Nephron progenitor cell (in vitro differentiated cells): Measurements from ENCODE around the gene CEP41.

Experiments
- DNase-seq: peaks from one replicate; pipeline ENCODE4 v3.0.0; 2021
- H3K27ac Mint-ChIP-seq: 2 replicates; pipeline ENCODE4 v1.8.0; 2021; ENCODE audit warnings: mild to moderate bottlenecking, moderate library complexity, mixed read lengths
- H3K27me3 Mint-ChIP-seq: 2 replicates; pipeline ENCODE4 v1.8.0; 2021; ENCODE audit warnings: mild to moderate bottlenecking, low read depth, mixed read lengths; ENCODE audit not compliant: poor library complexity
- H3K36me3 Mint-ChIP-seq: 2 replicates; pipeline ENCODE4 v1.8.0; 2021; ENCODE audit warnings: low read depth, mixed read lengths
- H3K4me1 Mint-ChIP-seq: 2 replicates; pipeline ENCODE4 v1.8.0; 2021; ENCODE audit warnings: mixed read lengths
- H3K4me3 Mint-ChIP-seq: 2 replicates; pipeline ENCODE4 v1.8.0; 2021; ENCODE audit warnings: mild to moderate bottlenecking, moderate library complexity, mixed read lengths
- H3K9me3 Mint-ChIP-seq: 2 replicates; pipeline ENCODE4 v1.8.0; 2021; ENCODE audit warnings: mild to moderate bottlenecking, moderate library complexity, mixed read lengths
- TF ChIP-seq, protein P1 (sequence below): fragments of 200-600 bp; sonication (generic); IDR thresholded peaks from 2 replicates; pipeline ENCODE4 v1.5.0; 2021; ENCODE audit warnings: antibody characterized with exemption

The CEP41 gene

GRCh38 chr7:130356876-130357611 is 83.8 kb downstream of the CEP41 start:
- H3K36me3 Mint-ChIP-seq: peaks cover 17% of the 10 kb centered on the region
- TF ChIP-seq, protein P1, sequence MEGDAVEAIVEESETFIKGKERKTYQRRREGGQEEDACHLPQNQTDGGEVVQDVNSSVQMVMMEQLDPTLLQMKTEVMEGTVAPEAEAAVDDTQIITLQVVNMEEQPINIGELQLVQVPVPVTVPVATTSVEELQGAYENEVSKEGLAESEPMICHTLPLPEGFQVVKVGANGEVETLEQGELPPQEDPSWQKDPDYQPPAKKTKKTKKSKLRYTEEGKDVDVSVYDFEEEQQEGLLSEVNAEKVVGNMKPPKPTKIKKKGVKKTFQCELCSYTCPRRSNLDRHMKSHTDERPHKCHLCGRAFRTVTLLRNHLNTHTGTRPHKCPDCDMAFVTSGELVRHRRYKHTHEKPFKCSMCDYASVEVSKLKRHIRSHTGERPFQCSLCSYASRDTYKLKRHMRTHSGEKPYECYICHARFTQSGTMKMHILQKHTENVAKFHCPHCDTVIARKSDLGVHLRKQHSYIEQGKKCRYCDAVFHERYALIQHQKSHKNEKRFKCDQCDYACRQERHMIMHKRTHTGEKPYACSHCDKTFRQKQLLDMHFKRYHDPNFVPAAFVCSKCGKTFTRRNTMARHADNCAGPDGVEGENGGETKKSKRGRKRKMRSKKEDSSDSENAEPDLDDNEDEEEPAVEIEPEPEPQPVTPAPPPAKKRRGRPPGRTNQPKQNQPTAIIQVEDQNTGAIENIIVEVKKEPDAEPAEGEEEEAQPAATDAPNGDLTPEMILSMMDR: no peak
- peak overlapping the region; percentile 8 for H3K4me3 Mint-ChIP-seq
- H3K27ac Mint-ChIP-seq: peak overlapping the region; percentile 100
- no peaks in the 10 kb centered on the region for H3K27me3 Mint-ChIP-seq
- peaks cover 62% of the 10 kb centered on the region for H3K4me1 Mint-ChIP-seq
- peaks cover 34% of the 10 kb centered on the region for H3K9me3 Mint-ChIP-seq
- no peak for DNase-seq

DNA sequence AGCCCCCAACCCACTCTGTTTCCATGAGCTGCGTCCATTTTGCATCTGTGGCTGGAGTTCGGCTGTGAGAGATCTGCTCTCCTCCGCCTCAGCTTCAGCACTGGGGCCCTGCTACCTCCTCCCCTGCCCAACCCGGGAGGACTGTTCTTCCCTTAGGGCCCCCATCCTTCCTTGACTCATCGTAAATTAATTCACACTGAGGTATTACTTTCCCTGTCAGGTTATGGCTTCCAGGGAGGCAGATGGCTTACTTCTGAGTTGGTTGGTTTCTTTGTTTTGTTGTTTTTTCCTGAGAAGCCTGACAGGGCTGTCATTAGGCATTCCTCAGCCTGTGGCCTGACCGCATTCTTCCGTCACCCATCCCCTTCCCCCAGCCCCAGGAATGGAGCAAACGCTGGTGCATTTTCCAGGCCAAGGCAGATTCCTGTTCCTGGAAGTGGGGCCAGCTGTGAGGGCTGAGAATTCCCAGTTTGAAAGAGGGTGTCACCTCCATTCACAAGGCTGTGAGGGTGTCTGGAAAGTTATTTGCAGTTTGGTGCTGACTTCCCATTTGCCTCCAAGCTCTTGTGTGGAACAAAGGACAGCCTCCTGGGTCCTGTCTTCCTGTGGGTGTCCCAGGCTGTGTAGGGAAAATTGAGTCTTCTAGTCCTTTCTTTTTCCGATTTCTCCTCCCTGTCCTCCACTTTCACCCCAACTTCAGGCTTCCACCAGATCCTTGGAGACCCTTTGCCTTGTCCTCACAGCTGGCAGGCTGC is 84.5 kb downstream of the CEP41 start:
- H3K4me1 Mint-ChIP-seq: peaks cover 70% of the 10 kb centered on the region
- H3K4me3 Mint-ChIP-seq: peak overlapping the region; percentile 8
- TF ChIP-seq, protein P1: no peak
- peaks cover 17% of the 10 kb centered on the region for H3K36me3 Mint-ChIP-seq
- peak overlapping the region; percentile 100 for H3K27ac Mint-ChIP-seq
- no peaks in the 10 kb centered on the region for H3K27me3 Mint-ChIP-seq
- DNase-seq: peak; percentile 67
- H3K9me3 Mint-ChIP-seq: peaks cover 32% of the 10 kb centered on the region

GRCh38 chr7:130353196-130353595 is 87.6 kb downstream of the CEP41 start:
- Mint-ChIP-seq H3K27me3 (no peaks in the 10 kb centered on the region), H3K27ac (peak overlapping the region; percentile 50), H3K4me3 (no peak overlapping the region), H3K9me3 (peaks cover 1% of the 10 kb centered on the region), H3K36me3 (no peaks in the 10 kb centered on the region), H3K4me1 (peaks cover 84% of the 10 kb centered on the region)
- no peak for DNase-seq
- TF ChIP-seq, protein P1: no peak

- Mint-ChIP-seq H3K36me3 (no peaks in the 10 kb centered on the region), H3K27me3 (no peaks in the 10 kb centered on the region), H3K4me1 (peaks cover 83% of the 10 kb centered on the region), H3K9me3 (no peaks in the 10 kb centered on the region), H3K4me3 (peak overlapping the region; percentile 22), H3K27ac (peak overlapping the region; percentile 98)
- TF ChIP-seq, protein P1: no peak
- DNase-seq: no peak
These were observed 88.4 kb downstream of the CEP41 start for GRCh38 chr7:130352194-130353074.

- DNase-seq: no peak
- no peaks in the 10 kb centered on the region for H3K36me3 Mint-ChIP-seq
- H3K27me3 Mint-ChIP-seq: no peaks in the 10 kb centered on the region
- H3K4me1 Mint-ChIP-seq: peaks cover 78% of the 10 kb centered on the region
- TF ChIP-seq, protein P1: no peak
- peak overlapping the region; percentile 98 for H3K27ac Mint-ChIP-seq
- no peaks in the 10 kb centered on the region for H3K9me3 Mint-ChIP-seq
- H3K4me3 Mint-ChIP-seq: peak overlapping the region; percentile 22
These were observed 89.1 kb downstream of the CEP41 start for GRCh38 chr7:130351791-130352090.
